GM18502 (cell line): Measurements from ENCODE around the gene DAB2.

Experiments
- ATAC-seq: cut with Tn5 transposase; IDR thresholded peaks from one replicate; pipeline ENCODE4 v1.9.1; 2021; ENCODE audit warnings: mild to moderate bottlenecking; ENCODE audit not compliant: unreplicated experiment, poor library complexity

Gene DAB2

GRCh38 chr5:39448506-39449128 lies 23.8 kb upstream of the DAB2 start:
- ATAC-seq, result no peak

- no peak for ATAC-seq
Observed at GRCh38 chr5:39447968-39448367, 23.2 kb upstream of the DAB2 start.

- ATAC-seq, result no peak
Observed at GRCh38 chr5:39447059-39447458, 22.3 kb upstream of the DAB2 start.

GRCh38 chr5:39446231-39446630 lies 21.5 kb upstream of the DAB2 start:
- ATAC-seq, result no peak

- ATAC-seq, result no peak
Observed at GRCh38 chr5:39443911-39444310, 19.1 kb upstream of the DAB2 start.

GRCh38 chr5:39442991-39443390 lies 18.2 kb upstream of the DAB2 start:
- ATAC-seq, result no peak

GRCh38 chr5:39441838-39442237 lies 17.1 kb upstream of the DAB2 start:
- no peak for ATAC-seq

GRCh38 chr5:39440958-39441624 lies 16.3 kb upstream of the DAB2 start:
- ATAC-seq, result no peak

- no peak for ATAC-seq
Observed at GRCh38 chr5:39440192-39440957, 15.6 kb upstream of the DAB2 start.

GRCh38 chr5:39439582-39440162 lies 14.9 kb upstream of the DAB2 start:
- ATAC-seq, result no peak

GRCh38 chr5:39437467-39437866 lies 12.7 kb upstream of the DAB2 start:
- no peak for ATAC-seq

GRCh38 chr5:39433848-39434247 lies 9.1 kb upstream of the DAB2 start:
- ATAC-seq, result no peak

- no peak for ATAC-seq
Observed at GRCh38 chr5:39432696-39433530, 8.1 kb upstream of the DAB2 start.

- no peak for ATAC-seq
Observed at GRCh38 chr5:39430461-39430860, 5.7 kb upstream of the DAB2 start.

GRCh38 chr5:39428640-39429039 lies 3.9 kb upstream of the DAB2 start:
- ATAC-seq, result no peak

GRCh38 chr5:39427633-39428032 lies 2.9 kb upstream of the DAB2 start:
- no peak for ATAC-seq

- ATAC-seq, result no peak
Observed at GRCh38 chr5:39427229-39427628, 2.4 kb upstream of the DAB2 start.

GRCh38 chr5:39426746-39427105 lies 1.9 kb upstream of the DAB2 start:
- no peak for ATAC-seq

- ATAC-seq, result no peak
Observed at GRCh38 chr5:39426051-39426745, 1.4 kb upstream of the DAB2 start.

GRCh38 chr5:39423331-39423751 lies 1.4 kb downstream of the DAB2 start:
- no peak for ATAC-seq
